Activated CD4-positive, CD25-positive, alpha-beta regulatory T cell treated with anti-CD3 and anti-CD28 coated beads, Interleukin-2, amount 50 U/mL, for 24 hours (primary cell): ENCODE measurements around the gene BCL2L2.
"Not testable (repeated sequence)": the region's sequence is repeated elsewhere in the genome, so short reads cannot be mapped to it uniquely, and the experiment has no call there.

Source experiments
- ATAC-seq, 2 donors: fragments of 150-1000 bp; cut with Tn5 transposase; one replicate each; pipeline ENCODE4 v1.10.0; 2021; ENCODE audit warnings: mild to moderate bottlenecking in 1 of 2, moderate library complexity in 1 of 2

Gene BCL2L2

DNA sequence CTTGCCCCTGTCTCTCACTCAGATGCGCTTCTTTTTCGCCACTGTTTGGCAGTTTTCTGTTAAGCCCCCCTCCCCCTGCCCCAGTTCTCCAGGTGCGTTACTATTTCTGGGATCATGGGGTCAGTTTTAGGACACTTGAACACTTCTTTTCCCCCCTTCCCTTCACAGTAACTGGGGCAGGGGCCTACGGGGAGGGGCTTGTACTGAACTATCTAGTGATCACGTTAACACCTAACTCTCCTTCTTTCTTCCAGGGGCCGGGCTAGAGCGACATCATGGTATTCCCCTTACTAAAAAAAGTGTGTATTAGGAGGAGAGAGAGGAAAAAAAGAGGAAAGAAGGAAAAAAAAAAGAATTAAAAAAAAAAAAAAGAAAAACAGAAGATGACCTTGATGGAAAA, 18.4 kb downstream of the BCL2L2 start:
- no peak for ATAC-seq

DNA sequence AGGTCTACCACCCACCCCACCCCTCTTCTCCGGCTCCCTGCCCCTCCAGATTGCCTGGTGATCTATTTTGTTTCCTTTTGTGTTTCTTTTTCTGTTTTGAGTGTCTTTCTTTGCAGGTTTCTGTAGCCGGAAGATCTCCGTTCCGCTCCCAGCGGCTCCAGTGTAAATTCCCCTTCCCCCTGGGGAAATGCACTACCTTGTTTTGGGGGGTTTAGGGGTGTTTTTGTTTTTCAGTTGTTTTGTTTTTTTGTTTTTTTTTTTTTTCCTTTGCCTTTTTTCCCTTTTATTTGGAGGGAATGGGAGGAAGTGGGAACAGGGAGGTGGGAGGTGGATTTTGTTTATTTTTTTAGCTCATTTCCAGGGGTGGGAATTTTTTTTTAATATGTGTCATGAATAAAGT, 19.1 kb downstream of the BCL2L2 start:
- ATAC-seq, result not testable (repeated sequence)

DNA sequence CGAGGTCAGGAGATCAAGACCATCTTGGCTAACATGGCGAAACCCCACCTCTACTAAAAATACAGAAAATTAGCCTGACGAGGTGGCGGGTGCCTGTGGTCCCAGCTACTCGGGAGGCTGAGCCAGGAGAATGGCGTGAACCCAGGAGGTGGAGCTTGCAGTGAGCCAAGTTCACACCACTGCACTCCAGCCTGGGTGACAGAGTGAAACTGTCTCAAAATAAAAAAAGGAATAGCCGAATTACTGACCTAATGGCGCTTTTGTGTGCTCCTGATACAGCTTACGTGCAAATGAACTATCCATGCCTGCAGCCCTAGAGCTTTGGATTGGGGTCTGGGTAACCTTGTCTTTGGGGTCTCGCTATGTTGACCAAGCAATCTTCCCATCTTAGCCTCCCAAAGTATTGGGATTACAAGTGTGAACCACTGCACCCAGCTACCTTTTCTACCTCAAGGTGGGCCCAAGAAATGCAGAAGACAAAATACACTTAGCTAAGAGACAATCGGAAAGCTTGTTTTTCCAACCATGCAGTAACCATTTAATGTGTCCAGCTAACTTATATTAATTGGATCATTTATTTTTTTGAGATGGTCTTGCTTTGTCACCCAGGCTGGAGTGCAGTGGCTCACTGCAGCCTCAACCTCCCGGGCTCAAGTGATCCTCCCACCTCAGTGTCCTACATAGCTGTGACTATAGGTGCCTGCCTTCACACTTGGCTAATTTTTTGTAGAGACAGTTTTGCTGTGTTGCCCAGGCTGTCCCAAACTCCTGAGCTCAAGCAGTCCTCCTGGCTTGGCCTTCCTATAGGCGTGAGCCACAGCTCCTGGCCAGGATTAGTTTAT, 20.1 kb downstream of the BCL2L2 start:
- no peak for ATAC-seq

DNA sequence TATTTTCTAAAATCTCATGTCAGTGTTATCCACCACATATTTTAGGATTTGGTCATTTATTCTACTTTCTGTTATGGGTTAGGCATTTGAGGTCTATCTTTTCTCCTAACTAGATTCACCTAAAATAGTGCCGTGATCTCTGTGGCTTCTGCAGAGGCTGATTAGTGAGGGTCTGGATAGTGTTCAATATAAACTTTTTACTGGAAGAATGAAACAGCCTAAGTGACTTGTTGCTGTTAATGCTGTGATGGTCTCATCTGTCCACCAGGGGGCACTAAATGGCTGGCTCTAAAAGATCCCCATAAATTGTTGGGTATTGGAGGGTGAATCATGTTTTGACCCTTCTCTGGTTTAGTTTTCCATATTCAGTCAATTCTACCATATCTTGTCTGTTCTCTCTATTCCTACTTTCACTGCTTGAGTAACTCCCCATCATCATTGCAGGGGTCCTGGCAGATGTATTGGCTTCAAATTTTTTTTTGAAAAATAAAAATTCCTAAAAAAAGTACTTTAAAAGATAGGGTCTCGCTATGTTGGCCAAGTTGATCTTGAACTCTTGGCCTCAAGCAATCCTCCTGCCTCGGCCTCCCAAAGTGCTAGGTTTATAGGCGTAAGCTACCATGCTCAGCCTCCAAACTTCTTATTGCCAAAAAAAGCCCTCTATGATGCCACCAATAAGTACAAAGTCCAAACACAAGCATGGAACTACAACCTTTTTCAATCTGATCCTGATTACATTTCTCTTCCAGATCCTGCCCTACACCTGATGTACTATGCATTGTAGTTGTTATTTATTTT, 21.5 kb downstream of the BCL2L2 start:
- peak; percentile 51 to 65 for ATAC-seq

DNA sequence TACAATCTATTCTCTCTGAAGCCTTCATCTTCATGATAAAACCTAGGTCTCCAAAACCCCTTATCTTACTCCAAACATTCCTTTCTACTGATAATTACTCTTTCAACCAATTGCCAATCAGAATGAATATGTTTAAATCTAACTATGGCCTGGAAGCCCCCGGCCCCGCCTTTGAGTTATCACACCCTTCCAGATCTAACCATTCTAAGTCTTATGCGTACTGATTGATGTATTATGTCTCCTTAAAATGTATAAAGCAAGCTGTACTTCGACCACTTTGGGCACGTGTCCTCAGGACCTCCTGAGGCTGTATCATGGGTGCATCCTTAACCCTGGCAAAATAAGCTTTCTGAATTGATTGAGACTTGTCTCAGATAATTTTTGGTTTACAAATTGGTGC, 29.0 kb downstream of the BCL2L2 start:
- ATAC-seq, result no peak

DNA sequence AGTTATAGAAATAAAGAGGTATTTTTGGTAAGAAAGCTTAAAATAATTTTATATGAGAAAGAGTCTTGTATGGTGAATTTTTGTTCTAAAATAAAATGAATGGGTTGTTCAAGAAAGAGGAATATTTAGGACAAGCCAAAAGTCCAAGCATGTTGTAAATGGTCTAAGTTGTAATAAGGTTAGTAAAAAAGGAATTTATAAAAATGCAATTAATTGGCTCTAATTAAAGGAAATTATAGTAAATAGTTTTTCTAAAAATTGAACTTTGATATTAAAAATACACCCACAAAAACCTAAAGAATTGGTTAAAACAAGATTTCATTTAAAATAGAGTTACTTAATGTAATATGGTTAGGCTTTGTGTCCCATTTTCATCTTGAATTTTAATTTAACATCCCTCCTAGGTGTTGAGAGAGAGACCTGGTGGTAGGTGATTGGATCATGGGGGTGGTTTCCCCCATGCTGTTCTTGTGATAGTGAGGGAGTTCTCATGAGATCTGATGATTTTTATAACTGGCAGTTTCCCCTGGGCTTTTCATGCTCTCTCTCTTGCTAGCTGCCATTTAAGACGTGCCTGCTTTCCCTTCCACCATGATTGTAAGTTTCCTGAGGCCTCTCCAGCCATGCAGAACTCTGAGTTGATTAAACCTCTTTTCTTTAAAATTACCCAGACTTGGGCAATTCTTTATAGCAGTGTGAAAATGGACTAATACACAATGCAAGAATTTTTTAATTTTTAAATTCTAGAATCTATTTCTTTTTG, 33.1 kb downstream of the BCL2L2 start:
- ATAC-seq, result no peak

DNA sequence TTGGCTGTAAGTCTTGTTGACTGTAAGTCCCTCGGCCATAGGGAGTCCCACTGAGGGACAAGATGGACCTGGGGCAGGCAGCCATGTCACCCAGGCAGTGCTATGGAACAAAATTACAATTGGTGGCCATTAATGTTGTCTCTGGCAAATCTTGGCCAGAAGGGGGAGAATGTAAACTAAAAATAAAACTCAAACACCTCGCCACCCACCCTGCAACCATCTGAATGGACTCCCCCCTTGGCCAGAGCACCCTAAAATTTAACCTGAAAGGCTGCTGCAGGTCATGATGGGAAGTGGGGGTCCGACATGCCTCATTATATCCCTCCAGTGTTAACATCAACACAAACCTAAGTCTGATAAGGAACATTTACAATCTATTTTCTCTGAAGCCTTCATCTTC, 37.8 kb downstream of the BCL2L2 start:
- no peak for ATAC-seq

DNA sequence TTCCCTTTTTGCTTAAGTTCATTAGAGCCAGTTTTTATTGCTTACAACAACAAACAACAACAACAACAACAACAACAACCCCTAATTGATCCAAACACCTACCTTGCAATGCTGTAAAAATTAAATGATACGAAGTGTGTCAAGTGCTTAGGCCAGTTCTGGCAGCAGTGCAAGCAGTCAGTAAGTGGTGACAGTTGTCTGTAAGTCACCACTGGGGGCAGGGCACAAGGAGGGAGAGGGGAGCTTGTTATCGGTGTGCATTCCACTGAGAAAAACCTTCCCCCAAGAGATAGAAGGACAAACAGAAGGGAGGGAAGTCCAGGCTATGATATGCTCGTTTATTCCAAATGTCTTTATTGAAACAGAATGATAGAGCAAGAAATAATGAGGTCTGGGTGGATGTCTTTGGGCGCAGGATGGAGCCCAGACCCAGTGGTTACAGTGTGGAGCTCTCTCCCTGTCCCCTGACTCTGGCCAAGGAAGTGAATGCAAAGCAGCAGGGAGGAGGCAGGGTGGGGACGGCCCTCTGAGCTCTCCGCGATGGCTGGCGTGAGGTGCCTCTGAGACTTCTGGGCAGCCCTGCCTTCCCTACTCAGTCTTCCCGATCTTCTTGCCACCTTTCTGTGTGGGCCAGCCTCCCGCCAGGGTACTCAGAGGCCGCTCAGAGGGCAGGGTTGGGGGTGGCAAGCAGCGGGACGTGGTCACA, 39.5 kb downstream of the BCL2L2 start:
- no peak for ATAC-seq

DNA sequence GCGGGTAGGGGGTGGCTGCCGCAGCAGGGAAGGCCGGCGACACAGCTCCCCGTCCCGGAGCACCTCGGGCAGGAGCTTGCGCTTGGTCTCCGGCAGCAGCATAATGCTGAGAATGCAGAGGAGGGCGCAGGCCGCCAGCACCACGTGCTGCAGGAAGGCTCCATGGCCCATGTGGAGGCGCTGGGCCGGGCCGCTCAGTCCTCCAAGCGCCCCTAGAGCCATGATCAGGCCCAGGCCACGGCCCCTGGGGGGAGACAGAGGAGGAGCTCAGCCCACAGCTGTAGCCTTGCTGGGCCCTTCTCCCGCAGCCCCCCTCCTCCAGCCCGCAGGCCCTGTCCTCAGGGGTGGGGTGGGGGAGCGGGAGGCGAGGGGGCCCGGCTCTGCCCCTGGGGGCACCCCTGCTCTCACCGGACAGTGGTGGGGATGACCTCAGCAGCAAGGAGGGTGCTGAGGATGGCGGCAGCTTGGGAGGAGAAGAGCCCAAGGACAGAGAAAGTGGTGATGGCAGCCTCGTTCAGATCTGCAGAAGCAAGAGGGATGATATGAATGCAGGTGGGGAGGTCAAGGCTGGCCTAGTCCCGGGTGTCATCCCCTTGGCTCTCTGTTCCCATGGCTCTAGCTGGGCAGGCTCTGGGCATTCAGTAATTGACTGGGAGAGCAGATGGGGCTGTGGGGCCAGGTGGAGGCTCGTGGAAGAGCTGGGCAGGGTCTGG, 40.2 kb downstream of the BCL2L2 start:
- ATAC-seq, result no peak

DNA sequence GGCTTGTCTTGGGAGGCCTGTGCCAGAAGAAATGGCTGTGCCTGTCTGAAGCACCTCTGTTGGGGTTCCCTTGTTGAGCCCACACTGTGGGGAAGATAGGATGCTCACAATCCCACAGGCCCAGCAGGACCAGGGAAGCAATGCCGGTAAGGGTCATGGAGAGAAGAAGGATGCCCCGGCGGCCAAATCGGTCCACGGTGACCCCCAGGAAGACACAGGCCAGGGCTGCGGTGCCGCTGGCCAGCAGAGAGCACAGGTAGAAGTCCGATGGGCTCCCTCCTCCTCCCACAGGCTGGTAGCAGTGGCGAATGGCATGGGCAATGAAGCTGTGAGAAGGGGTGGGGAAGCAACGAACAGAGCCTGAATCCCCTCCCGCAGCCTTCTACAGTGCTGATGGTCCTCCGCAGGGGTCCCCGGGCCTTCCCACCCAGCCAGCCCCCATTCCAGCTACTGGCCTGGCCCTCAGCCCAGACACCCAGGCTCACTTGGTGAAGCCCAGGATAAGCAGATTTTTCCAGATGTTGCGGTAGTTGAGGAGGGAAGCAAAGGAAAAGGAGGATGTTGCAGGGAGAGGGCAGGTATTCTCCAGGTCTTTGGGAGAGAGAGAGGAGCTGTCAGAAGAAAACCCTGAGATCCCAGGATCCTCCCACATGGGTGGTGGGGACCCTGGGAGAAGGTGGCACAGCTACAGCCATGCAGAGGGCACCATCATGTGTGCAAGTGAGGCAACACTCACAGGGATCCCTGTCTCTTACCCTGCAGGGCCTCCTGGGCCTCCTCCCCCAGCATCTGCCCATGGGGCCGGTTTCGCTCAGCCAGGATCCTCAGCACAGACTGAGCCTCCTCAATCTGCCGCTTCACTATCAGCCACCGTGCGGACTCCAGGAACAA, 41.0 kb downstream of the BCL2L2 start:
- ATAC-seq, result no peak

DNA sequence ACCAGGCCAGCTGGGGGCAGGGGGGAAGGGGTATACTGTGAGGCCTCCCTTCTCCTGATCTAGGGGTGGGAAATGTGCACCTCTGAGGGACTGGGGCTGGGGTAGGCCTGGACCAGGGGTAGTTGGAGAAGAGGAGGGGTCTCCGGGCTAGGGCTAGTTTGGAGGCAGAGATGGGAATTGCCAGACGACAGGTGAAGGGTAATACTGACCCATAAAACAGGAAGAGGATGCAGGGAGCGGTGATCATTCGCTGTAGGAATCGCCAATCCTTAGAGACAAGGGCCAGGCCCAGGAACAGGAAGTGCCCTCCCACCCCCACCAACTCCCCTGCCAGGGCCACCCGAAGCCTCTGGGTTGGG, 41.6 kb downstream of the BCL2L2 start:
- ATAC-seq, result no peak

DNA sequence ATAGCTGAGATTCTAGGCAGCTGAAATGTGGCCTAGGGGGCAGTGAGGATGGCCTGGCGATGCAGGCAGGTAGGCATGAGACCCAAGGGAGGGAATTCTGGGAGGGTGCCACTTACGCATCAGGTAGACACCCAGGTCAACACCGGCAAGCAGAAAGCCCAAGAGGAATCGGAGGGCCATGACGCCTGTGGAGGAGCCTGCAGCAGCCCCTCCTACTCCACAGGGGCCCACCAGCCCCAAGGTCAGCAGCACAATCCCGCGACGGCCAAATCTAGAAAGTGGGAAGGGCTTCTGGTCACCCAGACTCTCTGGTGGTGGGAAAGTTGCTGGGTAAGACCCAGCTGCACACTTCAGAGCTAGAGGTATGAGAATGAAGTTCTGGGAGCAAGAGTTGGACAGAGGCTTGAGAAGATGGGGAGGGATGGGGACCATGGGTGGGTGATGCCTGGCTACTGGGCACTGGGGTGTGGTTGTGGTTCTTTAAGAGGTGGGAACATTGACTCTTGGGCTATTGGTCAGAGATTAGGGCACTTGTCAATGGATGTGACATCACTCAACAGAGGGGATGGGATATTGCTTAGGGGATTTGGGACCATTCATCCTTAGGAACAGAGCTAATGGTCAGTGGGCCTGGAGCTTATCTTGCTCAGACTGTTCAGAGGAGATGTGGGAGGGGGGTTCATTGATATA, 42.7 kb downstream of the BCL2L2 start:
- ATAC-seq, result no peak

DNA sequence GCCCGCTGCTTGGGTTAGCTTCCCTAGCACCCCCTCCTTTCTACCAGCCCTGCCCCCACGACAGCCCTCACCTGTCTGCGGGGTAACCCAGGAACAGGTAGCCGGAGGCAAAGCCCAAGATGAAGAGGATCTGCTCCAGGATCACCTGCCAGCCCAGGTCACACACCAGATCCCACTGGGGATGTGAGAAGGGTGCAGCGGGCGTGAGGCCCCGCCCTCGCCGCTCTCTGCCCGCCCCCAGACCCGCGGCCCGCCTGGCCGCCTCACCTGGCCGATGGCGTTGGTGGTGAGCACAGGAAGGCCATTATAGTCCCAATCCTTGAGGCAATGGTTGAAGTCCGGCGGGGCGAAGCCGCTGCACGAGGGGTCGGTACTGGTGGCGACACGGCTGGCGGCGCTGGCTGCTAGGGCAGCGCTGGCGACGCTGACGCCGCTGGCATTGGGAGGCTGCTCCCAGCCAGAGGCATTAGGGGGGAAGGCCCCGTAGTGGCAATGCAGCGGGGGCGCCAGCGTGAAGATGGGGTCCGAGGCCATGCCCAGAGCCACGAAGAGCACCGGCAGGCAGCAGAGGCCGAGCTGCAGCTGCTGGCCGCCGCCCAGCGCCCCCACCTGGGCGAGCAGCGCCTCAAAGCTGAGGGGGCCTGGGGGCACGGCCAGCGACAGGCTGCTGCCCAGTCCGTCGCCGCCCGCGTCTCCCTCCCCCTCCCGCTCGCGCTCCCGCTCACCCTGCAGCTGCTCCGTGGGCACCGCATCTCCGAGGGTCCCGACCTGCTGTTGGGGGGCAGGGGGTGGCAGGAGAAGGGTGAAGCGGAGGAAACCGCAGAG, 45.3 kb downstream of the BCL2L2 start:
- ATAC-seq, result no peak

DNA sequence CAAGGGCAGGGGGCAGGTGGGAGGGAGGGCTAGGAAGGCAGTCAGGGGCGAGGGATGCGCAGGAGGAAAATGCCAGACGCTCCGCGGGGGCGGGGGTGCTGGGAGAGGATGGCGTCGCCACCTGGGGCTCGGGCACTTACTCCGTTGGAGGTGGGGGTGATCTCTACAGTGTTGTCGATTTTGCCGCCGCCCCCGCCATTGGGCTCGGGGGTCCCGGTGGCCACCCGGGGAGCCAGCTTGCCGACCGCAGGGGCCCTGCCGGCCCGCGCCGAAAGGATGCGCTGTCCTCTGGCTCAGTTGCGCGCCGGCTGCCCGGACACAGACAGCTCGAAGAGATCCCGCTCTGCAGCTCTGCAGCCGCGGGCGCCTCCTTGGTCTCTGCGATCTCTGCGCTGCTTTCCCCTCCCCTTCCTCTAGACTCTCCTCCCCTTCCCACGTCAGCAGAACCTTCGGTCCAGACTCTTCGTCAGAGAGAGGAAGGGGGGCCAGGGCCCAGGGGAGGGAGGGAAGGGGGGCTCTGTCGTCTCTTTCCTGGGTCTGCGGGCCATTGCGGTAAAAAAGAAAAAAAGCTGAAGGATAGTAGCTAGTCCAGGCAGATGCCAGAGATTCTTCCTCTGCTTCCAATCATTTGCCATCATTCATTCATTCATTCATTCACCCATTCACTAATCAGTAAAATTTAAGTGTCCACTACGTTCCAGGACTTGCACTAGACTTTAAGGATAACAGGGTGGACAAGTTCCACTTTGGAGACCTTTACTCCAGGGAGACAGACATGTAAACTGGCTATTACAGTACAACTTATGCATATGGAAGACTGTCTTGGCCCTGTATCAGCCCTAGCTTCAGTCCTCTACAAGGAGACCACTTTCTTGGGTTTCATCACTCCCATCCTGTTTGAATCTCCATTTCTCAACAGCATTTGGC, 46.1 kb downstream of the BCL2L2 start, which contains the start of gene SLC22A17:
SLC22A17 (minus strand) TSS at position 382 of the 927 bp plus-strand sequence.
- peak; percentile 83 to 85 for ATAC-seq

DNA sequence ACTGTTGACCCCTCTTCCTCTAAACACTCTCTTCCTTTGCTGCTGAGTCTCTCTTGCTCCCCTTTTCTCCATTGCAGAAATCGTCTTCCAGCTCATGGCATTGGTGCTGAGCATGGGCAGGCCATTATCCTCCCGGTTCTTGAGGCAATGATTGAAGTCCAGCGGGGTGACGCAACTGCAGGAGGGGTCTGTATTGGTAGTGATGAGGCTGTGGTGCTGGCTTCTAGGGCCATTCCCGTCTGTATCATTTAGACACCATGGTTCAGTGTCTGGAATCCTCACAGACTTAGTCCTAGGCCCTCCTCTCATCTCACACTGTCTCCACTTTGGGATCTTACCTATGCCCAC, 46.8 kb downstream of the BCL2L2 start:
- no peak for ATAC-seq

DNA sequence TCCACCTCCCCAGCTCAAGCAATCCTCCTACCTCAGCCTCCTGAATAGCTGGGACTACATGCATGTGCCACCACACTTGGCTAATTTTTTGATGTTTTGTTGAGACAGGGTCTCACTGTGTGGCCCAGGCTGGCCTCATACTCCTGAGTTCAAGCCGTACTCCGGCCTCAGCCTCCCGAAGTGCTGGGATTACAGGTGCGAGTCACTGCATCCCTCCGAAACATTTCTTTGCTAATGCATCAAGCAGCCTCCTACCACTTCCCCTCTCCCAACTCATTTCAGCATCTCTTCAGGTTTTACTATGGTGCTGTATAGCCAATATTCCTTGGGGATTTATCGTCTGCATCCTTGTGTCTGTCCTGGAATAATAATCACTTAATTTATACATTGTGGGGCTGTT, 48.4 kb downstream of the BCL2L2 start:
- ATAC-seq, result no peak

DNA sequence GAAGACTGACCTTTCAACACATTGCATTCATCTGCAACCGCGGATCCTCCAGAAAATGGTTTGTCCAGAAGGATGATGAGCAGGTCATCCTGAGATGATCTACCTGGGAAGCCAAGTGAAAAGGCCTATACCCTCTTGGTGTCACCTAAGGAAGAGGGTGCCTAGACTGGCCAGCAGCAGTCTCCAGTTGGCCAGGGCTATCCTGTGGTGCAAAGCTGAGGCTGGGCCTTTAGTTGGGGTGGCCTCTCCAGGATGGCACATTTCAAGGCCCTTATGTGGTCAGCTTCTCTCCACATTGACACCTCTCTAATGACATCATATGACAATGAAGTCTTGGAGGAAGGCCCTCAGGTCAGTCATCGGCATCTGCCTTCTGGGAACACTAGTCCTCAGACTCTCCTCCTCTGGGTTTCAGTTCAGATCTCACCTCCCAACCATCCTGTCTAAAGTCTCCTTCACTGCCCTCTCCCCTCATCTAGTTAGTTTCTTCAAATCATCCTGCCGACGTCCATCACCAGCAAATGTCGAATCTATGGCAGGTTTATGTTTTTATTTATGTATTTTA, 49.3 kb downstream of the BCL2L2 start:
- ATAC-seq, result no peak

DNA sequence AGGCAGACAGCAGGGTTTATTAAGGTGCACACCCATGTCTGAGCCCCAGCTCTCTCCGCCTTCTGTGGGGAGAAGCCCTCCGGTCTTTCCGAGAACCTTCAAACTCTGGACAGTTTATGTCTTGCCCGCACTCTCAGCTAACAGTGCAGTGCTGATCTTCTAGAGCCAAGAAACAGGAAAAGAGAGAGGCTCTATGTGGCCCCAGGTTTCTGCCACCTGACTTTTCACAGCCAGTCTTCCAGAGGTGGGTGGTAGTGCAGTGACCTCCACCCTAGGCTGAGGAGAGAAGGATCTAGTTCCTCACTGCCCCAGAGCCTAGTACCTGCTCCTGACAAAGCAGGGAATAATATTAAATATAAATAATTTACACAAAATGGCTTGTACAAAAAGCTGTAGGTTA, 50.0 kb downstream of the BCL2L2 start:
- ATAC-seq, result no peak
